ENCODE data around the gene ACSS2. TPM values are rescaled to one million over a fixed set of nuclear protein-coding genes. Genes with fewer than 3 reads are reported as not detected.
"Not testable (repeated sequence)": the region's sequence is repeated elsewhere in the genome, so short reads cannot be mapped to it uniquely, and the experiment has no call there.

The ACSS2 gene
- total RNA-seq, 1 donor from 2014 or later = 29.7 TPM

- DNase-seq (ENCODE audit: low read depth) (no peak), FAIRE-seq (no peak)
- H3K36me3 ChIP-seq (ENCODE audit: control insufficient read depth, insufficient read depth, low read length) = no peaks in the 10 kb centered on the region
- H3K4me3 ChIP-seq (ENCODE audit: low read depth, low read length) = no peak overlapping the region
- no peaks in the 10 kb centered on the region for H3K27me3 ChIP-seq (ENCODE audit: control insufficient read depth, insufficient read depth, low read length)
- TF ChIP-seq CTCF (IDR thresholded peaks at IDR 0.05; ENCODE audit: insufficient read depth, low read length, severe bottlenecking) = no peak
Observed at GRCh38 chr20:34892671-34893070, 16.3 kb downstream of the ACSS2 start.

- no peak for TF ChIP-seq CTCF (IDR thresholded peaks at IDR 0.05; ENCODE audit: insufficient read depth, low read length, severe bottlenecking)
- Histone ChIP-seq H3K27me3 (ENCODE audit: control insufficient read depth, insufficient read depth, low read length) (no peaks in the 10 kb centered on the region), H3K4me3 (ENCODE audit: low read depth, low read length) (no peak overlapping the region), H3K36me3 (ENCODE audit: control insufficient read depth, insufficient read depth, low read length) (no peaks in the 10 kb centered on the region)
- no peak for DNase-seq (ENCODE audit: low read depth)
- FAIRE-seq = no peak
Observed at GRCh38 chr20:34894723-34895122, 18.3 kb downstream of the ACSS2 start.

- FAIRE-seq (no peak), DNase-seq (ENCODE audit: low read depth) (no peak)
- Histone ChIP-seq H3K4me3 (ENCODE audit: low read depth, low read length) (no peak overlapping the region), H3K27me3 (ENCODE audit: control insufficient read depth, insufficient read depth, low read length) (no peaks in the 10 kb centered on the region), H3K36me3 (ENCODE audit: control insufficient read depth, insufficient read depth, low read length) (no peaks in the 10 kb centered on the region)
- TF ChIP-seq CTCF (IDR thresholded peaks at IDR 0.05; ENCODE audit: insufficient read depth, low read length, severe bottlenecking) = no peak
Observed at GRCh38 chr20:34895465-34895864, 19.1 kb downstream of the ACSS2 start.

- TF ChIP-seq CTCF (IDR thresholded peaks at IDR 0.05; ENCODE audit: insufficient read depth, low read length, severe bottlenecking) = no peak
- H3K36me3 ChIP-seq (ENCODE audit: control insufficient read depth, insufficient read depth, low read length) = no peaks in the 10 kb centered on the region
- no peaks in the 10 kb centered on the region for H3K27me3 ChIP-seq (ENCODE audit: control insufficient read depth, insufficient read depth, low read length)
- no peak overlapping the region for H3K4me3 ChIP-seq (ENCODE audit: low read depth, low read length)
- DNase-seq (ENCODE audit: low read depth) (no peak), FAIRE-seq (no peak)
Observed at GRCh38 chr20:34896086-34896621, 19.7 kb downstream of the ACSS2 start.

GRCh38 chr20:34898129-34898528 lies 21.7 kb downstream of the ACSS2 start:
- DNase-seq (ENCODE audit: low read depth); FAIRE-seq; H3K4me3 ChIP-seq (ENCODE audit: low read depth, low read length); H3K27me3 ChIP-seq (ENCODE audit: control insufficient read depth, insufficient read depth, low read length); H3K36me3 ChIP-seq (ENCODE audit: control insufficient read depth, insufficient read depth, low read length): not testable (repeated sequence)

- FAIRE-seq; H3K4me3 ChIP-seq (ENCODE audit: low read depth, low read length); H3K36me3 ChIP-seq (ENCODE audit: control insufficient read depth, insufficient read depth, low read length); H3K27me3 ChIP-seq (ENCODE audit: control insufficient read depth, insufficient read depth, low read length); DNase-seq (ENCODE audit: low read depth): not testable (repeated sequence)
Observed at GRCh38 chr20:34898731-34899130, 22.3 kb downstream of the ACSS2 start.

GRCh38 chr20:34904202-34904621 lies 27.8 kb downstream of the ACSS2 start:
- peaks cover 3% of the 10 kb centered on the region for H3K36me3 ChIP-seq (ENCODE audit: control insufficient read depth, insufficient read depth, low read length)
- DNase-seq (ENCODE audit: low read depth) (no peak), FAIRE-seq (no peak)
- TF ChIP-seq CTCF (IDR thresholded peaks at IDR 0.05; ENCODE audit: insufficient read depth, low read length, severe bottlenecking) = no peak
- no peaks in the 10 kb centered on the region for H3K27me3 ChIP-seq (ENCODE audit: control insufficient read depth, insufficient read depth, low read length)
- no peak overlapping the region for H3K4me3 ChIP-seq (ENCODE audit: low read depth, low read length)

Data from bronchial epithelial cell (primary cell).